Mucosa of descending colon (tissue), 3 donors: ENCODE results near the gene IFT81. TPM values are rescaled to one million over a fixed set of nuclear protein-coding genes. Genes with fewer than 3 reads are reported as not detected.

Experiments used
- ATAC-seq: fragments of 200-7000 bp; cut with Tn5 transposase; one replicate; pipeline ENCODE4 v1.9.1; 2020; ENCODE audit warnings: mild to moderate bottlenecking, moderate library complexity
- DNase-seq, 3 donors: peaks; one replicate each; pipeline ENCODE4 v3.0.0-alpha.2; 2020
- H3K36me3 ChIP-seq: fragments of 200-600 bp; one replicate; pipeline ENCODE4 v1.8.0; 2021; ENCODE audit warnings: low read depth, mild to moderate bottlenecking
- H3K4me1 ChIP-seq: fragments of 200-600 bp; one replicate; pipeline ENCODE4 v1.8.0; 2021; ENCODE audit warnings: low read depth, mild to moderate bottlenecking
- H3K4me3 ChIP-seq: fragments of 200-600 bp; one replicate; pipeline ENCODE4 v1.8.0; 2021; ENCODE audit warnings: mild to moderate bottlenecking
- H3K9me3 ChIP-seq: fragments of 200-600 bp; one replicate; pipeline ENCODE4 v1.8.0; 2021; ENCODE audit warnings: mild to moderate bottlenecking
- CTCF ChIP-seq: fragments of 200-600 bp; IDR thresholded peaks from one replicate; pipeline ENCODE4 v1.8.0; 2022; ENCODE audit warnings: antibody characterized with exemption, mild to moderate bottlenecking
- intact Hi-C, 2 donors: fragments of 100-400 bp; cut with DNase I in 1 of 2; cut with micrococcal nuclease in 1 of 2; formaldehyde crosslinking; loops; one replicate each; pipeline versions ENCODE4 v1.11.0 to v1.11.1; 2022; cut with DNase I, micrococcal nuclease
- total RNA-seq, 3 donors: library from RNA; stranded (reverse); fragmentation: NEBNext Ultra II Directional in 2 of 3; extraction: Animal tissue kit (Norgen Biotek cat#: 25700) in 2 of 3; gene quantifications; one replicate each; pipeline versions ENCODE4 v1.2.1 to v1.2.4, GENCODE V29; 2021 to 2023
- donor health status: DM: no; HTN: no; CAD: no; lungs with moderate emphysema.
- donor health status: DM: no; HTN: no; CAD: no.
- donor health status: DM: no; HTN: yes; CAD: no.

The IFT81 gene
- total RNA-seq, 3 donors from 2014 or later, result 3.8 to 12.7 (median 6.3) TPM

- TF ChIP-seq CTCF, result no peak
- no peaks in the 10 kb centered on the region for H3K9me3 ChIP-seq
- DNase-seq (no peak), ATAC-seq (no peak)
- no peaks in the 10 kb centered on the region for H3K4me1 ChIP-seq
- intact Hi-C loops, result no loop called here
- no peak overlapping the region for H3K4me3 ChIP-seq
- no peaks in the 10 kb centered on the region for H3K36me3 ChIP-seq
Measured at GRCh38 chr12:110176745-110177144, 52.6 kb downstream of the IFT81 start.

GRCh38 chr12:110179291-110179690, 55.1 kb downstream of the IFT81 start:
- Histone ChIP-seq H3K4me3 (no peak overlapping the region), H3K9me3 (no peaks in the 10 kb centered on the region), H3K36me3 (no peaks in the 10 kb centered on the region), H3K4me1 (no peaks in the 10 kb centered on the region)
- ATAC-seq (no peak), DNase-seq (no peak)
- intact Hi-C loops, result no loop called here
- no peak for TF ChIP-seq CTCF

- ATAC-seq, result no peak
Measured at GRCh38 chr12:110180591-110181005, 56.4 kb downstream of the IFT81 start.

GRCh38 chr12:110182281-110182680, 58.1 kb downstream of the IFT81 start:
- H3K4me3 ChIP-seq, result no peak overlapping the region
- H3K4me1 ChIP-seq, result no peaks in the 10 kb centered on the region
- no peak for DNase-seq
- no peak for TF ChIP-seq CTCF
- no peak for ATAC-seq
- H3K36me3 ChIP-seq, result no peaks in the 10 kb centered on the region
- intact Hi-C loops, result no loop called here
- peaks cover 11% of the 10 kb centered on the region for H3K9me3 ChIP-seq

More at GRCh38 chr12:110180591-110181005, 56.4 kb downstream of the IFT81 start:
- intact Hi-C loops, result no loop called here
- H3K9me3 ChIP-seq, result peaks cover 2% of the 10 kb centered on the region
- no peak overlapping the region for H3K4me3 ChIP-seq
- DNase-seq, result no peak
- no peaks in the 10 kb centered on the region for H3K4me1 ChIP-seq
- H3K36me3 ChIP-seq, result no peaks in the 10 kb centered on the region
- no peak for TF ChIP-seq CTCF

GRCh38 chr12:110183386-110183785, 59.2 kb downstream of the IFT81 start:
- TF ChIP-seq CTCF, result no peak
- Histone ChIP-seq H3K9me3 (peaks cover 11% of the 10 kb centered on the region), H3K4me1 (no peaks in the 10 kb centered on the region), H3K36me3 (no peaks in the 10 kb centered on the region), H3K4me3 (no peak overlapping the region)
- ATAC-seq, result no peak
- no peak for DNase-seq
- intact Hi-C loops, result no loop called here

GRCh38 chr12:110185626-110186025, 61.5 kb downstream of the IFT81 start:
- Histone ChIP-seq H3K4me3 (no peak overlapping the region), H3K9me3 (peaks cover 11% of the 10 kb centered on the region), H3K36me3 (no peaks in the 10 kb centered on the region), H3K4me1 (no peaks in the 10 kb centered on the region)
- no peak for TF ChIP-seq CTCF
- intact Hi-C loops, result no loop called here
- DNase-seq (no peak), ATAC-seq (no peak)
